Adipose tissue (tissue), 3 donors: ENCODE measurements around the gene FETUB. TPM values are rescaled to one million over a fixed set of nuclear protein-coding genes. Genes with fewer than 3 reads are reported as not detected.
"Not testable (repeated sequence)": the region's sequence is repeated elsewhere in the genome, so short reads cannot be mapped to it uniquely, and the experiment has no call there.

Experiments used
- H3K27ac ChIP-seq: one replicate; pipeline ENCODE4 v1.5.1; 2013; ENCODE audit warnings: low read depth, low read length
- WGBS, 3 donors: extraction: QIAGEN DNeasy Blood & Tissue Kit; methylation state at CpG; one replicate each; pipeline ENCODE4 v1.1.7; 2013; 5-methylcytosine and 5-hydroxymethylcytosine counted together
- polyA plus RNA-seq, 3 donors: library from polyadenylated mRNA; stranded (reverse); fragments of 200-250 nt; gene quantifications; one replicate each; pipeline ENCODE4 v1.2.3, GENCODE V29; 2013
- donor health status: healthy with polysubstance abuse.
- donor health status: Bipolar disorder and iron deficiency.
- donor health status: healthy.

The FETUB gene
- polyA plus RNA-seq, 3 donors: not detected

DNA sequence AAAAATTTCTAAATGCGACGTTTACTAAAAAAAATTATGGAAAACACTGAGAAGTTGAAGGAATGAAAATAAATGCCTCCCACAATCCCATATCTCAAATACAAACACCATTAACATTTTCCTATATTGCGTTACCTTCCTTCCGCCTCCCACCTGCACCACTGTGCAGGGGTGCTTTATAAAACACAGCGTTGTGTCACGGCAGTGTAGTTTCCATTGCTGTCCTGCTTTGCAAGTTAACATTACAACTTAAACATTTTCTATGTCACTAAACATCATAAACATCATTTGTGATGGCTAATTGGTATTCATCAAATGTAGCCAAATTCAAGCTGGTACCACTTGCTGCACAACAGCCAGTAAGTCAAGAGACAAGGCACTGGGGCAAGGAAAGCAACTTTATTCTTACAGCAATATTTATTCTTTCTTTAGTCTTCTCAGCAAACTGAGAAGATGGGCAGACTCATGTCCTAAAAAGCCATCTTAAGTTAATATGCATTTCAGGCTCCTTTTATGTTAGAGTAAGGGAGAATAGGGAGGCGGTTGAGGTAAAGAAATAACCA, 12.3 kb upstream of the FETUB start:
- WGBS, 3 donors: 82 to 94% (median 92%) methylated on average over 7 of the region's 7 CpGs
- no peak overlapping the region for H3K27ac ChIP-seq

GRCh38 chr3:186628756-186629155, 11.4 kb upstream of the FETUB start:
- H3K27ac ChIP-seq: no peak overlapping the region
- 78 to 86% (median 78%) methylated on average over 7 of the region's 7 CpGs for WGBS, 3 donors

- H3K27ac ChIP-seq: no peak overlapping the region
- 70 to 85% (median 70%) methylated on average over 6 of the region's 6 CpGs for WGBS, 3 donors
These were observed 9.1 kb upstream of the FETUB start for GRCh38 chr3:186630950-186631641.

- no peak overlapping the region for H3K27ac ChIP-seq
These were observed 6.7 kb upstream of the FETUB start for GRCh38 chr3:186633481-186633880.

- 56 to 93% (median 86%) methylated on average over 5 of the region's 5 CpGs for WGBS, 3 donors
- not testable (repeated sequence) for H3K27ac ChIP-seq
These were observed 6.0 kb upstream of the FETUB start for GRCh38 chr3:186634207-186634606.

DNA sequence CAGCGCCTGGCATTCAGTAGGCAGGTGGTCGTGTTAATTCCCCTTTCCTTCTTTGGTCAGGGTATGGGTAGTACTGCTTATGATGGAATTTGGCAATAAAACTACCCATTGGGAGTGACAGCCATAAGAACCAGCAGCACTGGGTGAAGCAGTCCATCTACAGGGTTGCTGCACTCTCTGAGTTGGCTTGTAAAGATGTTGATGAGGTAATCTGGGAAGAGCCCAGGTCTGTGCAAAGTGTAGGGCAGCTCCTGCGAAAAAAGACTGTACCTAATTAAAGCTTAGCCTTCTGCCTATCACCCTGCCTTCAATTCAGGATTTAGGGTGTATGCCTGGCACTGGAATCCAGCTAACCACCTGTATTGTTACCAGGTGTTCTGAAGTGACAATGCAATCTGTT, 4.7 kb upstream of the FETUB start:
- no peak overlapping the region for H3K27ac ChIP-seq
- 75 to 88% (median 88%) methylated on average over 3 of the region's 3 CpGs for WGBS, 3 donors

GRCh38 chr3:186636536-186636935, 3.7 kb upstream of the FETUB start:
- WGBS, 3 donors: 68 to 80% (median 78%) methylated on average over 7 of the region's 7 CpGs
- H3K27ac ChIP-seq: no peak overlapping the region

DNA sequence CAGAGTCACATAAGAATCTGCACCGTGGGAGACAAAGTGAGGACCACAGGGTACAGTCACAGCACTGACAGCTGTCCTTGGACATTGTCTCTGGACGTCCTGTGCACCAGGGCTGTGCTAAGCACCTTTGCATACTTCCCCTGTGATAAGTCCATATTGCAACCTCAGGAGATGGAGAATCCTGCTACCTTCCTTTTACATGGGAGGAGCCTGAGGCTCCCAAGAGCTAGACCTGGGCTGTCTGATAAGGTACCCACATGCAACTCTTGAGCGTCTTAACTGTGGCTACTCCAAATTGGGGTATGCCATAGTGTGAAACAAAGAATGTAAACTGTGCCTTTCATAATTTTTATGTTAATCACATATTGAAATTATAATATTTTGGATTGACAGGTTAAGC, 2.5 kb upstream of the FETUB start:
- H3K27ac ChIP-seq: no peak overlapping the region
- 58 to 70% (median 65%) methylated on average over 3 of the region's 3 CpGs for WGBS, 3 donors

- 81 to 90% (median 84%) methylated on average over 2 of the region's 2 CpGs for WGBS, 3 donors
These were observed 1.9 kb upstream of the FETUB start for GRCh38 chr3:186638259-186638658.

DNA sequence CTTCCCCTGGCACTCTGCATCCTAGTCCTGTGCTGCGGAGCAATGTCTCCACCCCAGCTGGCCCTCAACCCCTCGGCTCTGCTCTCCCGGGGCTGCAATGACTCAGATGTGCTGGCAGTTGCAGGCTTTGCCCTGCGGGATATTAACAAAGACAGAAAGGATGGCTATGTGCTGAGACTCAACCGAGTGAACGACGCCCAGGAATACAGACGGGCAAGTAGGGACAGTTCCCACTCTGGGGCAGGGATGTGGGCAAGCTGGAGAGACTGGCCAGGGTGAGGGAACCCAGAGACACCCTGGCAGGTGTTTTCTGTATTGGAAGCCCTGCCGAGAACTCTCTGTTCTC, 247 bp downstream of the FETUB start:
- WGBS, 3 donors: 65 to 68% (median 67%) methylated on average over 9 of the region's 9 CpGs
- H3K27ac ChIP-seq: no peak overlapping the region

More at GRCh38 chr3:186638259-186638658, 1.9 kb upstream of the FETUB start:
- H3K27ac ChIP-seq: no peak overlapping the region

- no peak overlapping the region for H3K27ac ChIP-seq
These were observed 730 bp downstream of the FETUB start for GRCh38 chr3:186640929-186641328.

DNA sequence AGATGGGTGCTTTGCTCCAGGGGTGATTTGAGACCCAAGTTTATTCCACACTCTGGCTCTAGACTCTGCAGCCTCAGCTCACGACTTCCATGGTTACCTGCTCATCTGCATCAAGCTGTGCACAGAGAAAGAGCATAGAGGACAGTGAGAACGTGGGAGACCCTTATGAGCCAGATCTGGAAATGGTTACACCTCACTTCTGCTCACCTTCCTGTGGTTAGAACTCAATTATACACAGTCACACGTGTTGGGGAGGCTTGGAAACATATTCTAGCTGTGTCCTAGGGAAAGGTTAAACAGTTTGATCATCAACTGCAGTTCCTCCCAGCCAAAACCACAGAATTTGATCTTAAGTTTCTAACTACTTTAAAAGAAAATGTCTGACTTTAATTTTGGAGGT, 1.8 kb downstream of the FETUB start:
- H3K27ac ChIP-seq: no peak overlapping the region
- 36 to 44% (median 42%) methylated on average over 3 of the region's 3 CpGs for WGBS, 3 donors

DNA sequence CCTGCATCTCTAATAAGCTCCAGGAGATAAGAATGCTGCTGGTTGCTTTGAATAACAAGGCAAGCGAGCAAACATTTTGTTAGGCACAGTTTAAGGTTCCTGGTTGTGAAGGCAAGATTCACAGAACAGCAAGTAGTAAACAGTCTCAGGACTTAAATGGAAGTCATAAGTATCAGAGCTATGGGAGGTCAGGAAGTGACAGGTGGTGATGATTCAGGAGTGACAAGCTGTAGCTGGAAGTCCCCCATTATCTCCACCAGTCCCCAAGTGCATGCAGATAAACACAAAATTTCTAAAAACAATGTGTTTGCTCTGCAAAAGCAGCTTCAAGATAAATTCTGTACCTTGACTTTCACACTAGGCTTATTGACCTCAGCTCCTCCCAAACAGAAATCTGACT, 3.3 kb downstream of the FETUB start:
- WGBS, 3 donors: 73 to 79% (median 78%) methylated on average over 1 of the region's 1 CpG
- no peak overlapping the region for H3K27ac ChIP-seq

- no peak overlapping the region for H3K27ac ChIP-seq
- 63 to 84% (median 78%) methylated on average over 3 of the region's 3 CpGs for WGBS, 3 donors
These were observed 4.5 kb downstream of the FETUB start for GRCh38 chr3:186644683-186645082.

- no peak overlapping the region for H3K27ac ChIP-seq
- 80 to 85% (median 82%) methylated on average over 4 of the region's 4 CpGs for WGBS, 3 donors
These were observed 5.9 kb downstream of the FETUB start for GRCh38 chr3:186646106-186646505.

DNA sequence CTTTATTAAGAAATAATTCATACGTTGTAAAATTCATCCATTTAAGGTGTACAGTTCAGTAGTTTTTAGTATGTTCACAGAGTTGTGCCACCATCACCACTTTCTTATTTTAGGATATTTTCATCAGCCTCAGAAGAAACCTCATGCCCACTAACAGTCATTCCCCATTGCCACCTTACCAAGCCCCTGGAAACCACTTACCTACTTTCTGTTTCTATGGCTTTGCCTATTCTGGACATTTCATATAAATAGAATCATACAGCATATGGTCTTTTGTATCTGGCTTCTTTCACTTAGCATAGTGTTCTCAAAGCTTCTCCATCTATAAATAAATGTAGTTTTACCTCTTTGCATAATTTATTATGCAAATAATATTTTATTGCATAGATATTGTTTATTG, 6.6 kb downstream of the FETUB start:
- H3K27ac ChIP-seq: no peak overlapping the region
- 68 to 88% (median 70%) methylated on average over 1 of the region's 1 CpG for WGBS, 3 donors

- 78 to 94% (median 82%) methylated on average over 1 of the region's 1 CpG for WGBS, 3 donors
- no peak overlapping the region for H3K27ac ChIP-seq
These were observed 8.7 kb downstream of the FETUB start for GRCh38 chr3:186648851-186649250.

GRCh38 chr3:186651678-186652215, 11.5 kb downstream of the FETUB start:
- no peak overlapping the region for H3K27ac ChIP-seq
- 70 to 80% (median 79%) methylated on average over 3 of the region's 3 CpGs for WGBS, 3 donors

DNA sequence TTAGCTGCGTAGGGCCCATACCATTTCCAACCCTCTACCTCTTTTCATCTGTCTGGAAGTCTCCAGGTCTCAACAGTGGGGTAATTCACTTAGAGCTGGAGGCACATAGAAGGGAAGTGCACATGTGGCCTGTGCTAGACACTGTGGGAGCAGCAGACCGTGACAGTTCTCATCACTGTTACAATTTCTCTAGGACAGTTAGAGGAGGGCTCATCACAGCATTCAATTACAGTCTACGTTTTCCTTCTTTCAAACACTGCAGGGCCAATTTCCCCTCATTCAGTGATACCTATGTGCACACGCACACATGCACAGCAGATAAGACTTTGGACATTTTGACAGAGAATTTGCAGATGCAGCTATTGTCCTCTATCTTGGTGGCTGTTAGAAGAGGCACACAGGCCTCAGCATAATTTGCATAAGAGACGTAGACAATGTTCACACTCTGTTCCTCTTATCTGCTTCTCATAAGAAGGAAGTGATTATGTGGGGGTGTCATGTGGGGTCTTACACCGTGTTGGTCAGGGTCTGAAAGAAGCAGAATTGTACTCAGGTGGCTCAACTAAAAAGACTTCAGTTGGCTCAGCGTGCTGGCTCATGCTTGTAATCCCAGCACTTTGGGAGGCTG, 13.0 kb downstream of the FETUB start:
- WGBS, 3 donors: 71 to 77% (median 74%) methylated on average over 7 of the region's 7 CpGs
- no peak overlapping the region for H3K27ac ChIP-seq

- no peak overlapping the region for H3K27ac ChIP-seq
- WGBS, 3 donors: 37 to 51% (median 44%) methylated on average over 6 of the region's 6 CpGs
These were observed 13.8 kb downstream of the FETUB start for GRCh38 chr3:186653984-186654383.
